HCT116 (cell line): Measurements from ENCODE around the gene COMMD10. TPM values are rescaled to one million over a fixed set of nuclear protein-coding genes. Genes with fewer than 3 reads are reported as not detected.

Source experiments
- ATAC-seq: fragments of 200-7000 bp; cut with Tn5 transposase; 2 replicates; pipeline ENCODE4 v1.9.1; 2020; ENCODE audit warnings: mild to moderate bottlenecking, moderate library complexity
- BruUV-seq: library from RNA; stranded (reverse); fragments of 400-500 nt; replicated peaks from 2 replicates; lab custom pipeline; 2021; lab: Mats Ljungman, UMichigan
- CTCF ChIA-PET: fragments of 300-600 bp; sonication (Branson Sonifier 250); formaldehyde crosslinking; loops from one replicate; lab custom pipeline; 2021; ENCODE audit warnings: antibody characterized with exemption; lab: Charles Lee
- POLR2A ChIA-PET: fragments of 300-600, 350-600 bp; sonication (Branson Sonifier 250); formaldehyde crosslinking; loops from one replicate; lab custom pipeline; 2021; ENCODE audit warnings: antibody characterized with exemption; lab: Charles Lee
- RAD21 ChIA-PET, 2 experiments: fragments of 300-600 bp; sonication (Branson Sonifier 250); formaldehyde crosslinking; loops; one replicate each; lab custom pipeline; 2023; ENCODE audit warnings: low total read pairs in 2 of 2; ENCODE audit not compliant: uncharacterized antibody in 2 of 2, unreplicated experiment in 2 of 2, low non-redundant PET in 1 of 2; lab: Charles Lee
- DNase-seq: peaks from one replicate; pipeline ENCODE4 v3.0.0-alpha.2; 2010; ENCODE audit warnings: low read depth, low spot score
- H2AFZ ChIP-seq: fragments of 200-600 bp; shearing (Covaris generic), sonication (generic); 2 replicates; pipeline ENCODE4 v1.6.1; 2017; ENCODE audit warnings: low read depth, mixed run types, mixed read lengths, antibody characterized with exemption, low read length; ENCODE audit not compliant: poor library complexity, severe bottlenecking
- H3K27ac ChIP-seq: 2 replicates; pipeline ENCODE4 v1.5.1; 2012; ENCODE audit warnings: low read depth, low read length
- H3K27me3 ChIP-seq: fragments of 200-600 bp; sonication (generic); 2 replicates; pipeline ENCODE4 v1.6.1; 2016; ENCODE audit warnings: mixed run types, low read length, mixed read lengths; ENCODE audit not compliant: insufficient read depth
- H3K36me3 ChIP-seq, 2 experiments: fragments of 200-500 bp in 1 of 2; fragments of 200-600 bp in 1 of 2; sonication (Bioruptor generic) in 1 of 2; sonication (generic) in 1 of 2; 2 replicates each; pipeline versions ENCODE4 v1.5.1 to v1.6.1; 2014 to 2016; ENCODE audit warnings: low read length in 2 of 2, inconsistent platforms in 1 of 2, mixed read lengths in 1 of 2, mixed run types in 1 of 2; ENCODE audit not compliant: insufficient read depth in 2 of 2, control insufficient read depth in 1 of 2
- H3K4me1 ChIP-seq, 2 experiments: fragments of 200-600 bp in 1 of 2; sonication (generic) in 1 of 2; 2 replicates each; pipeline versions ENCODE4 v1.5.1 to v1.6.1; 2012 to 2017; ENCODE audit warnings: low read length in 2 of 2, inconsistent platforms in 1 of 2, mild to moderate bottlenecking in 1 of 2, mixed read lengths in 1 of 2, mixed run types in 1 of 2, moderate library complexity in 1 of 2; ENCODE audit not compliant: insufficient read depth in 2 of 2, control insufficient read depth in 1 of 2
- H3K4me2 ChIP-seq: fragments of 200-600 bp; sonication (generic); 2 replicates; pipeline ENCODE4 v1.6.1; 2017; ENCODE audit warnings: mixed run types, low read length, mixed read lengths
- H3K4me3 ChIP-seq, 2 experiments: fragments of 200-600 bp in 1 of 2; sonication (generic) in 1 of 2; replicated peaks in 1 of 2; 2 replicates each; pipeline ENCODE4 v1.5.1; 2011 to 2016; ENCODE audit warnings: low read length in 2 of 2, control low read depth in 1 of 2, low read depth in 1 of 2, mild to moderate bottlenecking in 1 of 2, mixed read lengths in 1 of 2, mixed run types in 1 of 2
- H3K79me2 ChIP-seq: fragments of 200-600 bp; sonication (generic); 2 replicates; pipeline ENCODE4 v1.6.1; 2017; ENCODE audit warnings: mild to moderate bottlenecking, mixed run types, low read length, moderate library complexity, mixed read lengths; ENCODE audit not compliant: insufficient read depth
- H3K9ac ChIP-seq: fragments of 200-600 bp; sonication (generic); 2 replicates; pipeline ENCODE4 v1.6.1; 2016; ENCODE audit warnings: low read length, mixed read lengths
- H3K9me2 ChIP-seq: fragments of 200-600 bp; sonication (generic), shearing (Covaris generic); 2 replicates; pipeline ENCODE4 v1.6.1; 2017; ENCODE audit warnings: mixed run types, mild to moderate bottlenecking, moderate library complexity; ENCODE audit not compliant: insufficient read depth
- H3K9me3 ChIP-seq, 2 experiments: fragments of 200-500 bp in 1 of 2; fragments of 200-600 bp in 1 of 2; sonication (Bioruptor generic) in 1 of 2; sonication (generic) in 1 of 2; 2 replicates each; pipeline ENCODE4 v1.6.1; 2014 to 2017; ENCODE audit warnings: low read length in 2 of 2, mixed read lengths in 2 of 2, inconsistent platforms in 1 of 2, low read depth in 1 of 2, mild to moderate bottlenecking in 1 of 2, mixed run types in 1 of 2, moderate library complexity in 1 of 2; ENCODE audit not compliant: control insufficient read depth in 1 of 2, insufficient read depth in 1 of 2
- H4K20me1 ChIP-seq: fragments of 200-600 bp; sonication (generic), shearing (Covaris generic); 2 replicates; pipeline ENCODE4 v1.6.1; 2017; ENCODE audit warnings: mixed run types, mild to moderate bottlenecking, moderate library complexity; ENCODE audit not compliant: insufficient read depth
- CBX3 ChIP-seq: IDR thresholded peaks from 2 replicates; pipeline ENCODE4 v1.6.1; 2012; ENCODE audit warnings: low read depth
- CEBPB ChIP-seq: IDR thresholded peaks from 2 replicates; pipeline ENCODE4 v1.6.1; 2012; ENCODE audit warnings: low read depth
- EGR1 ChIP-seq: IDR thresholded peaks from 2 replicates; pipeline ENCODE4 v1.6.1; 2012; ENCODE audit warnings: low read depth
- ELF1 ChIP-seq: IDR thresholded peaks from 2 replicates; pipeline ENCODE4 v1.6.1; 2012; ENCODE audit warnings: low read depth, borderline replicate concordance
- EZH2phosphoT487 ChIP-seq: fragments of 200-600 bp; IDR thresholded peaks from 2 replicates; pipeline ENCODE4 v1.6.1; 2018; ENCODE audit warnings: antibody characterized with exemption, borderline replicate concordance
- FOSL1 ChIP-seq: IDR thresholded peaks from 2 replicates; pipeline ENCODE4 v1.6.1; 2012; ENCODE audit warnings: low read depth
- JUND ChIP-seq: IDR thresholded peaks from 2 replicates; pipeline ENCODE4 v1.6.1; 2012
- MAX ChIP-seq: IDR thresholded peaks from 2 replicates; pipeline ENCODE4 v1.6.1; 2012
- POLR2AphosphoS5 ChIP-seq: IDR thresholded peaks from 2 replicates; pipeline ENCODE4 v1.6.1; 2011; ENCODE audit warnings: mild to moderate bottlenecking, low read depth, low read length, moderate library complexity
- REST ChIP-seq: IDR thresholded peaks from 2 replicates; pipeline ENCODE4 v1.6.1; 2012; ENCODE audit warnings: low read depth
- SP1 ChIP-seq: IDR thresholded peaks from 2 replicates; pipeline ENCODE4 v1.6.1; 2012; ENCODE audit warnings: low read depth
- TCF7L2 ChIP-seq: IDR thresholded peaks from 2 replicates; pipeline ENCODE4 v1.7.0; 2011; ENCODE audit warnings: borderline replicate concordance, inconsistent platforms; ENCODE audit not compliant: insufficient read depth, insufficient read length; ENCODE audit errors: extremely low read depth
- YY1 ChIP-seq: IDR thresholded peaks from 2 replicates; pipeline ENCODE4 v1.6.1; 2011; ENCODE audit warnings: low read length, low read depth, moderate library complexity, mild to moderate bottlenecking; ENCODE audit not compliant: insufficient replicate concordance; ENCODE audit errors: extremely low read depth
- ZFX ChIP-seq: fragments of 450-650 bp; IDR thresholded peaks from 2 replicates; pipeline ENCODE4 v1.6.1; 2017
- intact Hi-C: fragments of 100-400 bp; cut with micrococcal nuclease; formaldehyde crosslinking; loops from 2 replicates; pipeline ENCODE4 v1.10.0; 2022
- total RNA-seq: library from RNA; stranded (reverse); gene quantifications from one replicate; pipeline ENCODE4 v1.2.1, GENCODE V29; 2021; ENCODE audit not compliant: unreplicated experiment
- TF ChIP-seq, protein P1 (sequence below): IDR thresholded peaks from 2 replicates; pipeline ENCODE4 v1.6.1; 2011; ENCODE audit warnings: mild to moderate bottlenecking, low read length, moderate library complexity; ENCODE audit not compliant: insufficient replicate concordance; ENCODE audit errors: extremely low read depth

Gene COMMD10
- total RNA-seq, 1 experiment from 2014 or later = 35.3 TPM

DNA sequence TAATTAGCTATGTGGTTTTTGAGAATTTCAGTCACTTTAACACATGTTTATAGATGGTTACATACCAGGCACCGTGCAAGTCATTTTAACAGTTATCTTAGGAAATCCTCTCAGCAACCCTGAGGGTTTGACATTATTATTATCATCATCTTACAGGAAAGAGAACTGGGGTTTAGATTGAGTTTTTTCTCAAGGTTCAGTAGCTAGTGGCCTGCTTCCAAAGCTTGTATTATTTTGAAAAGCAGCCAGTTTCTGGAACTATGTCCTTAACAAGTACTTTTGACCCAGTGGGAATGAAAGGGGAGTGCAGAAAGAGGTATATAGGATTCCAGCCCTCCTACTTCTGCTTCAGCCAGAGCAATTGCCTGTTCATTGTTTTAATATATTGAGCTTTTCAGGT, 157.5 kb downstream of the COMMD10 start:
- RAD21 ChIA-PET = no interaction called here
- POLR2A ChIA-PET = no interaction called here
- Histone ChIP-seq H3K9ac (no peak overlapping the region), H4K20me1 (no peaks in the 10 kb centered on the region), H3K4me3 (no peak overlapping the region), H3K27me3 (no peaks in the 10 kb centered on the region), H3K36me3 (no peaks in the 10 kb centered on the region), H3K9me2 (no peaks in the 10 kb centered on the region), H3K79me2 (no peaks in the 10 kb centered on the region), H3K4me2 (no peak overlapping the region), H3K27ac (no peak overlapping the region), H2AFZ (no peak overlapping the region), H3K9me3 (no peaks in the 10 kb centered on the region; a peak in 1 of 4 replicates), H3K4me1 (no peaks in the 10 kb centered on the region)
- ATAC-seq (no peak), DNase-seq (no peak)
- TF ChIP-seq FOSL1 (no peak), TCF7L2 (no peak), ELF1 (no peak), JUND (no peak), CBX3 (no peak), MAX (no peak), EZH2phosphoT487 (no peak), CEBPB (no peak), REST (no peak), SP1 (no peak), ZFX (no peak), POLR2AphosphoS5 (no peak), EGR1 (no peak), YY1 (no peak)
- TF ChIP-seq, protein P1, sequence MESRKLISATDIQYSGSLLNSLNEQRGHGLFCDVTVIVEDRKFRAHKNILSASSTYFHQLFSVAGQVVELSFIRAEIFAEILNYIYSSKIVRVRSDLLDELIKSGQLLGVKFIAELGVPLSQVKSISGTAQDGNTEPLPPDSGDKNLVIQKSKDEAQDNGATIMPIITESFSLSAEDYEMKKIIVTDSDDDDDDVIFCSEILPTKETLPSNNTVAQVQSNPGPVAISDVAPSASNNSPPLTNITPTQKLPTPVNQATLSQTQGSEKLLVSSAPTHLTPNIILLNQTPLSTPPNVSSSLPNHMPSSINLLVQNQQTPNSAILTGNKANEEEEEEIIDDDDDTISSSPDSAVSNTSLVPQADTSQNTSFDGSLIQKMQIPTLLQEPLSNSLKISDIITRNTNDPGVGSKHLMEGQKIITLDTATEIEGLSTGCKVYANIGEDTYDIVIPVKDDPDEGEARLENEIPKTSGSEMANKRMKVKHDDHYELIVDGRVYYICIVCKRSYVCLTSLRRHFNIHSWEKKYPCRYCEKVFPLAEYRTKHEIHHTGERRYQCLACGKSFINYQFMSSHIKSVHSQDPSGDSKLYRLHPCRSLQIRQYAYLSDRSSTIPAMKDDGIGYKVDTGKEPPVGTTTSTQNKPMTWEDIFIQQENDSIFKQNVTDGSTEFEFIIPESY = no peak
- BruUV-seq = no TSS peak
- intact Hi-C loops = no loop called here
- CTCF ChIA-PET = no interaction called here
